Measurements from ENCODE around the gene SUGCT.

SUGCT gene

GRCh38 chr7:40332516-40332915, 197.7 kb downstream of the SUGCT start:
- H3K4me1 Mint-ChIP-seq = no peaks in the 10 kb centered on the region
- H3K27me3 Mint-ChIP-seq = no peaks in the 10 kb centered on the region
- H3K9me3 Mint-ChIP-seq = peaks cover 2% of the 10 kb centered on the region
- no peak overlapping the region for H3K27ac Mint-ChIP-seq
- H3K4me3 Mint-ChIP-seq = no peak overlapping the region
- H3K36me3 Mint-ChIP-seq = no peaks in the 10 kb centered on the region
- ATAC-seq = no peak

DNA sequence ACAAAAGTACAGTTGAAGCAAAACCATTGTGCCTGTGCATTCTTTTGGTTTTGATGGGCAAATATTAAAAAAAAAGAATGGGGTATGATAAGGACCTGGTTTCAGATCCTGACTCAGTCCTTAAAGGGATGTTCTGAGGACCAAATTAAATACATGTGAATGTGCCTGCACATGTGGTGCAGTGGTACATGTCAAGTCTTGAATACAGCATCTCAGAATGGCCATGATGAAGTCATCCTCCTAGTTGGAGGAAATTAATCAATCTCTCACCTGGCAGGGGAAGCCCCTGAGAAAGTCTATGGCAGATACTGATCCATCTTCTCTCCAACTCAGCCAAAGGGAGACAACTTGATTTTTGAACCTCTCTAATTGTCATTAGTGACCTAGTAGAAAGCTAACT, 207.0 kb downstream of the SUGCT start:
- Mint-ChIP-seq H3K4me3 (no peak overlapping the region), H3K4me1 (no peaks in the 10 kb centered on the region), H3K9me3 (peaks cover 13% of the 10 kb centered on the region), H3K36me3 (peaks cover 7% of the 10 kb centered on the region), H3K27me3 (no peaks in the 10 kb centered on the region), H3K27ac (no peak overlapping the region)
- ATAC-seq = no peak

DNA sequence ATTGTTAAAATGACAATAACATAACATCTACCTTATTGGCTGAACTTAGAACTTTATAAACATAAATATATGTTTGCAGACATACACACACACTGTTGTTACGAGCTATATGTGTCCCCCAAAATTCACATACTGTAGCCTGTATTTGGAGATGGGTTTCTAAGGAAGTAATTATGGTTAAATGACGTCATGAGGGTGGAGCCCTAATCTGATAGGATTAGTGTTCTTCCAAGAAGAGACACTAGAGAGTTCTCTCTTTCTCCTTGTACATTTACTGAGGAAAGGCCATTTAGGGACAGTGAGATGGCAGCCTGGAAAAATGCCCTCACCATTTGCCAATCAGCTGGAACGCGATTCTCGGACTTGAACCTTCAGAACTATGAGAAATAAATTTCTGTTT, 211.7 kb downstream of the SUGCT start:
- Mint-ChIP-seq H3K27me3 (no peaks in the 10 kb centered on the region), H3K4me1 (no peaks in the 10 kb centered on the region), H3K36me3 (no peaks in the 10 kb centered on the region), H3K27ac (no peak overlapping the region), H3K9me3 (no peaks in the 10 kb centered on the region), H3K4me3 (no peak overlapping the region)
- ATAC-seq = no peak

GRCh38 chr7:40348126-40348728, 213.4 kb downstream of the SUGCT start:
- Mint-ChIP-seq H3K27ac (no peak overlapping the region), H3K9me3 (no peaks in the 10 kb centered on the region), H3K27me3 (no peaks in the 10 kb centered on the region), H3K4me1 (no peaks in the 10 kb centered on the region), H3K36me3 (no peaks in the 10 kb centered on the region), H3K4me3 (no peak overlapping the region)
- ATAC-seq = no peak

- no peak overlapping the region for H3K27ac Mint-ChIP-seq
- no peak for ATAC-seq
- no peaks in the 10 kb centered on the region for H3K9me3 Mint-ChIP-seq
- H3K4me3 Mint-ChIP-seq = no peak overlapping the region
- H3K36me3 Mint-ChIP-seq = no peaks in the 10 kb centered on the region
- no peaks in the 10 kb centered on the region for H3K4me1 Mint-ChIP-seq
- no peaks in the 10 kb centered on the region for H3K27me3 Mint-ChIP-seq
Observed at GRCh38 chr7:40350100-40350499, 215.3 kb downstream of the SUGCT start.

DNA sequence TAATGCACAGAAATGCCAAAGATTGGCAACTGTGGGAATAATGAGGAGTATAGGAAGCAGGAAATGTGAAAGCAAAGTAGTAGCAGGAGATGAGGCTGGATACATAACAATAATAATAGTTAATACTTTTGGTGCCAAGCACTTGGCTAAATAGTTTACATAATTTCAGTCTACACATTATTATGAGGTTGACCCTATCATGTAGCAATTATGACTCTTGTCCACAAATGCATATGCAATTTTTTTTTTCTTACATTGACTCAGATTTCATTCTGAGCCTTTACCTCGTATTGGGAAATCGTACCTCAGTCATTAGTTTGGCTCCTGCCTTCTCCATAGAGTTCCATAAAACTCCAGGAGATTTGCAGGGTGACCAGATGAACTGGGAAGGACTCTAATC, 219.9 kb downstream of the SUGCT start:
- Mint-ChIP-seq H3K4me3 (no peak overlapping the region), H3K36me3 (no peaks in the 10 kb centered on the region), H3K27ac (no peak overlapping the region), H3K9me3 (no peaks in the 10 kb centered on the region), H3K27me3 (no peaks in the 10 kb centered on the region), H3K4me1 (no peaks in the 10 kb centered on the region)
- ATAC-seq = no peak

DNA sequence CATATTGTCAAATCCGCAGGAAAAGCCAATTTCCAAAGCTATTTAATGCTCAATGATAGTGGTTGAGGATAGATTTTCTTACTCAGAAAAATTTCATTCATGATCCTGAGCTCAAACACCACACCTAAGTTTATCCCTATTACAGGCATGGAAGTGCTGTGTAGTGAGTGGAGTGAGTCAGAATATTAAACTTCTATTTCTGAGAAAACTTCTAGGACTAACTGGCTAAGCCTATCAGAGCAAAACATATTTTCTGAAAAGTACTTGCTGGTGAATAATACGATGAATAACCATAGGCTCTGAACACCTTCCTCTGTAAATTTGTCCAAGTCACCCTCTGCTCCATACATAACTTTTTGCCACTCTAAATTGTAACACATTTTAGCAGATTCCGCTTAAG, 221.5 kb downstream of the SUGCT start:
- Mint-ChIP-seq H3K9me3 (no peaks in the 10 kb centered on the region), H3K27ac (no peak overlapping the region), H3K4me1 (no peaks in the 10 kb centered on the region), H3K36me3 (no peaks in the 10 kb centered on the region), H3K4me3 (no peak overlapping the region), H3K27me3 (no peaks in the 10 kb centered on the region)
- ATAC-seq = no peak

DNA sequence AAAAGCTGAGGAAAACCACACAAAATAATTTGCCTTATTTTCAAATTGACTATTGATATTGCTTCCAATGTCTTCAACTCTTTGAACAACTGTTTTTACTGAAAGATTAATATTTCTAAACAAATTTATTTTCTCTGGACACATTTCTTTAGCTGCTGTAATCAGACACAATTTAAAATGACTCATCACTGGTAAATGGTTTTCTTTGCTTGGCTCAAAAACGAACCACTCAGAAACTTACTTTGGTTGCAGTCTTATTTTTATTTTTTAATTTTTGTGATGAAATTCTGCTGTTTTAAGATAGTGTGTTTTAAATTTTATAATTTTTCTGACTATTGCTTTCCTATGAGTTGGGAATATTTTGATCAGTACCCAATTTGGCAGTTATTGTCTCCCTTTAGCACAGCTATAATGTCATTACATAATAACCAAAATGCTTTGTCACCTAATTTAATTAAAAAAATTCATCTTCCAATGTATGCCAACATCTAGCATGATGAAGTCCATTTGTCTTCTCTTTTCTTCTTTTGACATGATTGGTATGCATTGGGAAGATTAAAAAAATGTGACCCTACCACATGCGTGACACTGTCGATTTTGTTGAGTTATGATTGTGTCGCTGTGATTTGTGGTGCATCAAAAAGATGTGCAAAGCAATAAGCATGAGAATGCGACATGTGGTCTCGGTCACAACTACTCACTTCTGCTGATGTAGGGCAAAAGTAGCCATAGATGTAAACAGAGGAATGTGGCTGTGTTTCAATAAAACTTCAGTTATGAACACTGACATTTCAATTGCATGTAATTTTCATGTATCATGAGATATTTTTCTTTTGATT, 222.3 kb downstream of the SUGCT start:
- no peaks in the 10 kb centered on the region for H3K36me3 Mint-ChIP-seq
- no peaks in the 10 kb centered on the region for H3K9me3 Mint-ChIP-seq
- H3K27me3 Mint-ChIP-seq = no peaks in the 10 kb centered on the region
- no peak overlapping the region for H3K4me3 Mint-ChIP-seq
- ATAC-seq = no peak
- H3K27ac Mint-ChIP-seq = no peak overlapping the region
- H3K4me1 Mint-ChIP-seq = no peaks in the 10 kb centered on the region

DNA sequence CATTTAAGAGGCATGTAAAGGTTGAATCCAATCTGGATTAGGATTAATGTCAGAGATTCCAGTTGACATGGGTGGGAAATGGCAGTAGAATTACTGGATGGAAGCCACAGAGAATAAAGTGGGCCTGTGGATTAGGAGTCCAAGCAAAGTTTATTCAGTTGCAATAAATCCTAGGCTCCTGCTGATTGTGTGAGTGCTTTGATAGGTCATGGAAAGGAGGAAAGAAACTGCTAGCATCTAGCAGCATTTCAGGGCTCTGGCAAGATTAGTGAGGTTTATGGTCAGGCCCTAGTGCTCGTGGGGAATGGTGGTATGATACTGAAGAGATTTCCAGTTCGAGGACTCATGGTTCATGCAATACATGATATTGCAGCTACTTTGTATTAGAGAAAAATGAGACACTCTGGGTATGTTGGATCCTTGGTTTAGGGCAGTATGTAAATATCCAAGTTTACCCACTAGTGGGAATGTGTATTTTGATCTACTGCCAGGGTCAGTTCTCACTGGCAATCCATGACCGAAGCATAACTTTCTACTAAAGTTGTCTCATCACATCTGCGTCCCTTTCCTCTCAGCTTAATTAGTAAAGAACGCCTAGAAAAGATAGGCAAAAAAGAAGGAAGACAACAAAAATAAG, 235.0 kb downstream of the SUGCT start:
- Mint-ChIP-seq H3K36me3 (no peaks in the 10 kb centered on the region), H3K9me3 (peaks cover 4% of the 10 kb centered on the region), H3K4me1 (no peaks in the 10 kb centered on the region), H3K4me3 (no peak overlapping the region), H3K27ac (no peak overlapping the region), H3K27me3 (no peaks in the 10 kb centered on the region)
- ATAC-seq = no peak

- no peak for ATAC-seq
- Mint-ChIP-seq H3K27me3 (no peaks in the 10 kb centered on the region), H3K4me1 (no peaks in the 10 kb centered on the region), H3K27ac (no peak overlapping the region), H3K4me3 (no peak overlapping the region), H3K9me3 (peaks cover 4% of the 10 kb centered on the region), H3K36me3 (no peaks in the 10 kb centered on the region)
Observed at GRCh38 chr7:40371806-40372440, 237.1 kb downstream of the SUGCT start.

GRCh38 chr7:40374575-40374974, 239.8 kb downstream of the SUGCT start:
- Mint-ChIP-seq H3K27ac (no peak overlapping the region), H3K4me1 (no peaks in the 10 kb centered on the region), H3K4me3 (no peak overlapping the region), H3K36me3 (no peaks in the 10 kb centered on the region), H3K27me3 (no peaks in the 10 kb centered on the region), H3K9me3 (peaks cover 9% of the 10 kb centered on the region)
- no peak for ATAC-seq

- no peaks in the 10 kb centered on the region for H3K4me1 Mint-ChIP-seq
- ATAC-seq = no peak
- no peaks in the 10 kb centered on the region for H3K27me3 Mint-ChIP-seq
- no peak overlapping the region for H3K27ac Mint-ChIP-seq
- no peak overlapping the region for H3K4me3 Mint-ChIP-seq
- no peaks in the 10 kb centered on the region for H3K36me3 Mint-ChIP-seq
- peaks cover 9% of the 10 kb centered on the region for H3K9me3 Mint-ChIP-seq
Observed at GRCh38 chr7:40380111-40380510, 245.3 kb downstream of the SUGCT start.

DNA sequence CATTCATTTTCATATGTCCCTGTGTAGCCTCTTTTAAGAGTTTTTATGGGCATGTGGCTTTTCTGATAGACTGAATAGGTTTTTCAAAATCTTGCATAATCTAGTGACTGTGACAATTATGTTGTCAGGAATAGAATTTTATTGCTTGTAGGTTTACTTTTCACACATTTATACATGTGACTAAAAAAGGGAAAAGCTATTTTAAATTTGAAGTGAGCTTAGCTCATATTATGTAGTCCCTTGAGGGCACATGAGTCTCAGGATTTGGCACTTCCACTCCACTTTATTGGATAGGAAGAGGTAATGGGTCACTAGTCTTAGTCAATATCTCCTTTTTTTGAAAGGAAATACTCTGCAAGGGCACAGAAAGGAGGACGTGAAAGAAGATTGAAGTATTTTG, 247.3 kb downstream of the SUGCT start:
- H3K9me3 Mint-ChIP-seq = peaks cover 9% of the 10 kb centered on the region

GRCh38 chr7:40393660-40394059, 258.9 kb downstream of the SUGCT start:
- Mint-ChIP-seq H3K36me3 (no peaks in the 10 kb centered on the region), H3K27ac (no peak overlapping the region), H3K27me3 (no peaks in the 10 kb centered on the region), H3K9me3 (no peaks in the 10 kb centered on the region), H3K4me3 (no peak overlapping the region), H3K4me1 (no peaks in the 10 kb centered on the region)
- no peak for ATAC-seq

More for the DNA sequence above, 247.3 kb downstream of the SUGCT start:
- Mint-ChIP-seq H3K36me3 (no peaks in the 10 kb centered on the region), H3K4me1 (no peaks in the 10 kb centered on the region), H3K4me3 (no peak overlapping the region), H3K27ac (no peak overlapping the region), H3K27me3 (no peaks in the 10 kb centered on the region)
- ATAC-seq = no peak

GRCh38 chr7:40394400-40394799, 259.6 kb downstream of the SUGCT start:
- no peaks in the 10 kb centered on the region for H3K27me3 Mint-ChIP-seq

More at GRCh38 chr7:40394400-40394799, 259.6 kb downstream of the SUGCT start:
- Mint-ChIP-seq H3K9me3 (no peaks in the 10 kb centered on the region), H3K36me3 (no peaks in the 10 kb centered on the region), H3K4me1 (no peaks in the 10 kb centered on the region), H3K4me3 (no peak overlapping the region), H3K27ac (no peak overlapping the region)
- ATAC-seq = no peak
